ENCODE measurements around the gene TMEM125.

Gene TMEM125

DNA sequence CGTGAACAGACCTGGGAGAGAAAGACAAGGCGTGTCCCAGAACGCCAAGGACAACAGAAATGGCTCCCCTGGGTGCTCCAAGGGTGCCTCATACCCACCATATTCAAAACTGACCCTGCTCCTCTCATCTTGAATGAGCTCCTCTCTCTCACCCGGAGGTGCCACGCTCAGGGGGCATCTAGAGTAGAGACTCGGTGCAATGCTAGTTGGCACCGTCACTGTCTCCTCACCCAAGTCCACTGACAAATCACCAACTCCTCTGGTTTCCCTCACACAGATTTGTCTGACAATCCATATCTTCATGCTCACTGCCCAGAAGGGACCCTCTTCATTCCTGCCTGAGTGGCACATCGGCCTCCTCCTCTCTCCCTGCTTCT lies 5.0 kb downstream of the TMEM125 start:
- DNase-seq = no peak

DNA sequence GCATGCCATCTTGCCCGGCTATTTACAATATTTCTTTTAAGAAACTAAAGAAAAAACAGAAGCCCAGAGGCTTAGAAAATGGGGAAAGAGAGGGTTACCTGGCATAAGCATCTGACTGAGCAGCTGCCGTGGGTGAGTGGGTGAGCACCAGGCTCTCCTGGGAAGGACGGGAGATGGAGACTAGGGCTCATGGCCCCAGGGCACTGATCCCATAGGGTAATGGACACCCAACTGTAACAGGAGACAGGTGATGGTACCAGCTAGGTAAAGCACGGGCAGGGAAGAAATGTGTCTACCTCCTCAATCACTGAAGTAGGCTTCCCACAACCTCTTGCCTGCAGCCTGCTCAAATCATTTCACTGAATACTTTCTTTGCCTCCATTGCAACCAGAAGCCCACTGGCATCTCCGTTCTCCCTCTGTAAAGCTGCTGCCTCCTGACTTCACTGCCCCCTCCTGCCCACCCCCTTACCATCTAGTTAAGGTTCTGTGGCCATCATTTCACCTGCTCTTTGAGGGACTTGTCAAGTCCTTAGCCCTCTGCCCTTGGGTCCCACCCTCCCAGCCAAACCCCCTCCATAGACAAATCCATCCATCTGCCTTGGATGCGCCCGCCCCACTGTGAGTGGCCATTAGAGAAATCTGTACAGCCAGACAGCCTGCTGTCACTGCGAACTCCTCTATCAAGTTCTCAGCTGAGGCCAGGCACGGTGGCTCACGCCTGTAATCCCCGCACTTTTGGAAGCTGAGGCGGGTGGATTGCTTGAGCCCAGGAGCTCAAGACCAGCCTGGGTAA lies 6.2 kb downstream of the TMEM125 start:
- DNase-seq = no peak

DNA sequence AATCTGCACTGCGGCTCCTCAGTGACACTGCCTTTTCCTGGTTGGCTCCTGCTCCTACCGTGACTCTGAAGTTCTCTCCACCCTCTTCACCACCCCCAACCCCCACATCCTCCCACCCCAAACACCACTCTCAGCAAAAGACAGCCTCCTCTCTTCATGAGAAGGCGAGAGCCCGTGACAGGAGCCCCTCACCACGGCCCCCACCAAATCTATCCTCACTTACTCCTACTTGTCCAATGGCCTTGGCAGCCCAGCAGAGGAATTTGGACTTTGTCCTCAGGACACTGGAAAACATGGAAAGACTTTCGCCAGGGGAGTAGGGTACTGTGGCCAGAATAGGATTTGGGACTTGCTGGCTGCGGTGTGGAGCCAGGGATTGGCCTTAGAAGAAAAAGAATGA lies 6.9 kb downstream of the TMEM125 start:
- no peak for DNase-seq

DNA sequence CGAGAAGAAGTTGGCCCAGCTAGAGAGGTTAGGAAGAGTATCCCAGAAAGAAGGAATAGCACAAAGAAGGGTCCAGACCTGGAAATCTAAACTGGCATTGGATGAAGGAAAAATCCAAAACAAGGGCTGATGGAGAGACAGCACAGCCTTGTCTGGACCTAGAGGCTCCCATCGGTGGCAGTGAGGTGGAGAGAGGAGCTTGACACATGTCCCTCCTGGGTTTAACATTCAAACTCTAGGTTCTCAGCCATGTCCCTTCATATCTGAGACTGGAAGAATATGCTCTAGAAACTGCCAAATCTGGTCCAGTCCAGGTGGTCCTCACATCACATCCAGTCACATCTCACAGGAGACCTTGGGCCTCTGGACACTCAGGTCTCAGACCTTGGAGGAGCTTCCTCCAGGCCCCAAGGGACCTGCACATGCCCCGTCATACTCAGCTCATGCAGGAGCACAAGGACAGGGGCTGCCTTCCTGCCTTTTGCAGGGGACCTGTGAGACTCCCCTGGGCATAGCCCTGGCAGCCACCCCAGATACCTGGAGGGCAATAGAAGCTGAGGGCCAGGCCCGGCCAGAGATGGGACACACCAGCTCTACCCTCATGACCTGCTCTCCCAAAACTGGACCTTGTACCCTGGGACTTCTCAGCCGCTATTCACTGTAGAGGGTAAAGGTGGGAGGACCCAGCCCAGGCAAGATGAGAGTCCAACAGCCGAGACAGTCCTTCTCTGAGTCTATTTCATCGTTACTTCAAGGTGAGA lies 7.5 kb downstream of the TMEM125 start:
- no peak for DNase-seq

DNA sequence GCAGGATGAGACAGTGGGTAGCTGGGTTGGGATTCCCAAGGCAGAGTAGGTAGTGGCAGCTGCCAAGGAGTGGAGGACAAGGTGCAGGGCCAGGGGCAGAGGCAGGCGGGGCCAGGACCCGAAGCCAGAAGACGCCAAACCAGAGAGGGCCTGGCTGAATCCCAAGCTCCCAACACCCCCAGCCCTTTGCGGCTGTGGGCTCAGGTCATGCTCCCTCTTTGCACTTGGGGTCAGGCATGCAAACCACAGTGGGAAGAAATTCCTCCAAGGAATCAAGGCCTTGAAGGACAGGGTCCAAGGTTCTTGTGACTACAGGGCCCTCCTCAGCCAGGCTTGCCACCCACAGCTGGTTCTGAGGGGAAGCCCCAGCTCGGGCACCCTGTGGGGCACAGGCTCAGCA lies 9.4 kb downstream of the TMEM125 start:
- no peak for DNase-seq

DNA sequence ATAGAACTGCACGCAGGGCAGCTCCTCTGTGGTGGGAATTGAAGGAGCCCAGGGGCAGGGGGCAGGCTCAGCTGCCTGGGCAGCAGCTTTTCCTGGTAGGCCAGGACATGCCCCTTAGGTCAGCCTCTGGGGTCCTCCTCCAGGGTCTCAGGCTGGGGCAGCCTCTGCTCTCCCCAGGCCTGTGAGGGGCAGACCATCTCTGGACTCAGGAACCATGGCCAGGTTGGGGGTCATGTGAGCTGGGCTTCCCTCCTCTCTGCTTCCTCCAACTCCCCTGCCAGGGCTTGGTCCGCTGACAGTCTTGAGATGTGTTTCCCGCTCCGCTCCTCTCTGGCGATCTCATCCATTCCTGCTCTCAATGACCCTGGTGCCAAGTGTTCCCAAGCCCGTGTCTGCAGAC lies 9.9 kb downstream of the TMEM125 start:
- DNase-seq = no peak

DNA sequence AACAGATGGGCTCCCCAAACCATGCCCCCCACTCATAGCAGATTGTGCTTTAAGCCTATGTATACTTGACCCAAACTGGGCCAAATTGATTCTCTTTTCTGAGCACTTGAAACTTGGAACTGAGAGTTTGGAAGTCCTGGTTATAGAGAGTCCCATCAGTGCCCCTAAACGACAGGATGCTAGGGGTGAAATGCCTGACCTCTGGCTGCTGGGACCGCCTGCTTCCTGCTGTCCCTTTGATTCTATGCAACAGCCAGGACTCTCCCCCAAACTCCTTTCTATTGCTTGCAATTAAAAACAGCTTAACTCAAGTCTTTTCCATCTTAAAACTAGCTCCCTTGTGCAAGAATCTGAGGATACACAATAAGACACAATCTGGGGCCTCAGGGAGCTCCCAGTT lies 10.9 kb downstream of the TMEM125 start:
- DNase-seq = no peak

DNA sequence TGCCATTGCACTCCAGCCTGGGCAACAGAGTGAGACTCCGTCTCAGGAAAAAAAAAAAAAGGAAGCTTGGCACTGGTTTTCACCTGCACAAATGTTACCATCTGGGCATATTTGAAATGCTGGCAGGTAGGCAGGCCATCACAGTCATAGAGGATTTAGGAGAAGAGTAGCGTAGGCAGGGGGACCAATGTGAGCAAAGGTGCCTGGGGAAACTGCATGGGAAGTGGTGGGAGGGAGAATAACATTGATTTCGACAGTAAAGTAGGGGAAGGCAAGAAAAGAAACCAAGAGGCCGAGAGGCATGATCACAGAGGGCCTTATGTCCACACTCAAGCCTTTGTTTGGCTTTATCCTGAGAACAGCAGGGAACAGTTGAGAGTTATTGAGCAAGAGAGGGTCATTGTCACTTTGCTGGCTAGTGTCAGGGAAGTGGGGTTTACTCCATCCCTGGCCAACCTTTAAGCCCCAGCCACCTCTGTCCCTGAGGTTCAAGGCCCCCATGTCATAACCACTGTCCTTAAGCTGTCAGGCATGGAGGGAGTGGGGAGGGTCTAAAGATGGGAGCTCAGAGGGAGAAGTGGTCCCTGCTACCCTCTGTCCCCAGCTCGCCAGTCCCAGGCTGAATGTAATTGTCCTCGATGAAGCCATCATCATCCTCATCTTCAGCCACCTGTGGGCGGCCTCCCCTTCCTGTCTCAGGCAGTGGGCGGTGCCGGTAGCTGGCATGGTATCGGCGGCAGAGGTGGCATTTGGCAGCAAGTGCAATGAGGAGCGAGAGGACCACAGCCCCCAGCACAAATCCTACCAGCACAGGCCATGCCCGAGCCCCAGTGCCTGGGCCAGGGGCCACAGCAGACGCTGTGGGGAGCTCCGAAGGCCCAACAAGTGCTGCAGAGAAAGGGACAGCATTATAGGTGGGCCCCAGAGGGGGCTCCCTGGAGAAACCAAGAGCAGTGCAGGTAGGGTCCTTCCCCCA lies 12.7 kb downstream of the TMEM125 start:
- DNase-seq = no peak

DNA sequence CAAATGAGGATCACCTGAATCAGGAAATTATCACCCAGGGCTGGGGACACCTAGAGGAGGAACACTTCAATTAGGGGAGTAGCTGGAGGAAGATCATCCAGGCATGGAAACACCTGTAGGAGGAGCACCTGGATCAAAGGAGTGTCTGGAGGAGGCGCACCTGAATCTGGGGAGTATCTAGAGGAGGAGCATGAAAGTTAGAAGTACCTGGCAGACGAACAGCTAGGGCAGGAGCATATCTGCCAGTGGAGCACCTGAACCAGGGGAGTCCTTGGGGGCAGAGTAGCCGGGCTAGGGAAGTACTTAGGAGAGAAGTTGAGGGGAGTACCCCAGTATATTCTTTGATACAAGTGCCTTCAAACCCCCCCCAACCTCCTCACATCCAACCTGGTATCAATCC lies 14.3 kb downstream of the TMEM125 start:
- no peak for DNase-seq

DNA sequence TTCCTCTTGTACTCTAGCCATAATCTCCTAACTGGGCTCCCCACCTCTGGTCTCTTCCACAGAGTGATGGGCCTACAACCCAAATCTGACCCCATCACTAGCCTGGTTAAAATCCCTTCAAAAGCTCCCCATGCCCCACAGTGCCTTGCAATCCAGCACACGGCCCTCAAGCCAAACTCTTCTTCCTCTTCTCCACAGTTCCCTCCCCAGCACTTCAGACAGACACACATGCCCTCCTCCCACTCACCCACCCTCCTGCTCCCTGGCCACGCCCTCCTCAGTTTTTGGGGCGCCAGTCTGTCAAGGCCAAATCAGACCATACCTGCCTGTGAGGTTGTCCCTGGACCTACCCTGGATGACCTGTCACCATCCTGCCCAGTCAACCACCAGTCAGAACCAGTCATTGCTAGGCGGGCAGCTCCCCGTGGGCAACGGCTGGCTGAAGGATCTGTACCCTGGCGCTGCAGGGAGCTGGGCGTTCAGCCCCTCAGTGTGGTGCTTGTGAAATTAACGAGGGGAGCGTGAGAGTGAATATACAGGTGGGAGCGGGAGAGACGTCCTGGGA lies 14.8 kb downstream of the TMEM125 start:
- no peak for DNase-seq

DNA sequence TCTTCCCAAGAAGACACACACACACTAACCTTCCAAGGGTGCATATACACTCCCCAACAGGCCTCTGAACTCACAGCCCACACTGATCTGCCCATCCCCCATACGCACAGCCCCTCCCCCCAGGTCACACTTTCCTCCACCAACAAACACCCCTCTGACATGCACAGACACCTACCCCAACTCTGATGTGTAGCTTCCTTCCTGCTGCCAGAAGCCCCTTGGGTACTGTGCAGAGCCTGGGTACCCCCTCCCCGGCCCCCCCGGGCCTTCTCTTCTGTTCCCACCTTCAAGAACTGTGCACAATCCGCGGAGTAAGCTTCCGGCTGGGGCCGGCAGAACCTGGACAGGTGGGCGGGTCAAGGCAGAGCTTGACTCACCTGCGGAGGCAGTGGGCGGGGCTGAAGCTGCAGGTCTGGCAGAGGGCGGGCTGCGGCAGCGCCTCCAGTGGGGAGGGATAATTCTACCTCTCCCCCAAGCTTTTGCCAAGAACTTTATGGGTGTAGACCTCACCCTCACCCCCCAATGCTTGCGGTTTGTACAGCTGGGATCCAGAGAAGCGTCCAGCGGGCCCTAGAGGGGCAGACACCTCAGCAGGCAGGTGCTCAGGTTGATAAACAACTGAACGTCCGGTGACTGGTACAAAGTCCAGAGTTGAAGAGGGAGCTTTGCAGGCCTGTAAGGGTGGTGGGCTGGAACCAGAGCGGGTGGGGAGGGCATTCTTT lies 15.6 kb downstream of the TMEM125 start, which contains the start of gene C1orf210:
Gene C1orf210, minus strand, starts transcription at position 313 of the 722 bp plus-strand sequence. CDS start 2,311 bp downstream, outside the sequence.
- no peak for DNase-seq

DNA sequence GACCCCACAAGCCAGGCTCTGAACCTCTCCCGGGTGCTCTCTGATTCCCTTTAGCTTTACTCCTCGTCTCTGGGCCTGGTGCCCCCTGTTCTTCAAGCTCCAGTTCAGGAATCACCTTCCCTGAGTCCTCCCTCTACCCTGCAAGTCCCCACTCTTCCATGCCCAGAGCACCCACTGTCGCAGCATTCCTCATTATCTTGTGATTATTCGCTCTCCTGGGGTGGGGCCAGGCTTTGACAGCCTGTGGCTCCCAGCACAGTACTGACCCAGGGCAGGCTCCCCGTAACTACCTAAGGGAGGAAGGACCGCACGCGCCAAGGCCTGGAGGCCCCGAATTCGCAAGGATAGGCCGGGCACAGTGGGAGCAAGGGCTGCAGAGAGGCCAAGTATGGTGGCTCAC lies 16.3 kb downstream of the TMEM125 start:
- no peak for DNase-seq

DNA sequence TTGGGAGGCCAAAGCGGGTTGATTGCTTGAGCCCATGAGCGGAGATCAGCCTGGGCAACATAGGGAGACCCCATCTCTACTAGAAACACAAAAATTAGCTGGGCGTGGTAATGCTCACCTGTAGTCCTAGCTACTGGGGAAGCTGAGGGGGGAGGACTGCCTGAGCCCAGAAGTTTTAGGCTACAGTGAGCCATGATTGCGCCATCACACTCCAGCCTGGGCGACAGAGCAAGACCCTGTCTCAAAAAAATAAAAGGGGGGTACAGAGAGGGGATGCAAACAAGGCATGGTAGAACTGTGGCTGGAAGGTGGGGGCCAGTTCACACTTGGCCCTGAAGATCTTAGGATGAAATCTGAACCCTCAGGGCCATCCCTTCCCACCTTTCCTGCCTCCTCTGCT lies 16.8 kb downstream of the TMEM125 start:
- no peak for DNase-seq

DNA sequence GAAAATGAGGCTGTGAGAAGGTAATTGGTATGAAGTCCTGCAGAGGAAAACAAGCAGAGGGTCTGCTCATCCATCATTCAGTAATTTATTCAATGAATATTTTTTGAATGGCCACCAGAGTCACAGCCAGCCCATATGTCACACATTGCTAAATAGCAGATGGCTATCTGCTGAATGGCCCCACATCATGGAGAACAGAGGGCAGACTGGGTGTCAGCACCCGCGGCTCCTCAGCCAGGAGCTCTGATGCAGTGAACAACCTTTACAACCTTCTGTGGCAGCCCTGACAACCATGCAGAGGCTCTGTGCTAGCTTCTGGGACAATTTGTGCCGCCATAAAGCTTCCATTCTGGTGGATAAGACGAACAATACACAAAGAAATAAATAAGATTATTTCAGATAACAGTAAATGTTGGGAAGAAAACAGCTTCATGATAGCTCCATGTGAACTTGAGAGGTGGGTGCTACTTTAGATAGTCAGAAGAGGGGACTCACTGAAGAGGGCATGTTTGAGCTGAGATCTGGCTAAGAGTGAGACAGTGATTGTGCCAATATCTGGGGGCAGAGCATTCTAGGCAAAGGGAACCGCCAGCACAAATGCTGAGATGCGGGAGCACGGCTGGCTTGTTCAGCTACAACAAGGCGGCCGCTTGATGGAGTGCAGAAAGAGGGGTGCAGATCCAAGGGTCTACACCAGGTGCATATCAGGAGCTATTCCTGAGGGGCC lies 18.4 kb downstream of the TMEM125 start:
- peak; percentile 19 for DNase-seq

DNA sequence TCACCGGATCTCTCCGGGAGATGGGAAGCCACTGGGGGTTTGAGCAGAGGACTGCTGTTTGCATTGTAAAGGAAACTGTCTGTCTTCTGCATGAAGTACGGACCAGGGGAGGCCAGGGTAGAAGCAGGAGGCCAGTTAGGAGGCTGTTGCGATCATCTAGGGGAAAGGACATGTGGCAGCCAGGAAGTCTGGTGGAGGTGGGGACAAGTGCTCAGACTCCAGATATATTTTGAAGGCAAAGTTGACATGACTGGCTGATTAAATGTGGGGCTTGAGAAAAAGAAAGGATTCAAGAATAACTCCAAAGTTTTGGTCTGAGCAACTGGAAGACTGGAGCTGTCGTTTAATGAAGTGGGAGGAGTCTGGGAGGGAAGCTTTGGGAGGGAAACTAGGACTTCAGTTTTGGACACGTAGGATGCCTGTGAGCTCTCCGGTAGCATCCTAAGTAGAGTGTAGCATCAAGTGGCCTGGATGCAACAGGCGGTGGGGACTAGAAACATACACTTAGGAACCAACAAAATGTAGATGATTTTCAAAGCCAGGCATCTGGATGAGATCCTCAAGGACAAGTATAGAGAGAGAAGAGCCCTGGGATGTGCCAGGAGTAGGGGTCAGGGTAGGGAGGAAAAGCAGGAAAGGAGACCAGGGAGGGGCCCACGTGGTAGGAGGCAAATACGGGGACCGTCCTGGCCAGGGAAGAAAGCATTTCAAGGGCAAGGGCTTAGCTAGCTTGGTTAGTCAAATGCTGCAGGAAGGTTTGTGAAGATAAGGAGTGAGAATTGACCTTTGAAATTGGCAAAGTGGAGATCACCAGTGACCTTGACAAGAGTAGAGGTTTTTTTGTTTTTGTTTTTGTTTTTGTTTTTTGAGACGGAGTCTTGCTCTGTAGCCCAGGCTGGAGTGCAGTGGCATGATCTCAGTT lies 19.3 kb downstream of the TMEM125 start:
- no peak for DNase-seq

DNA sequence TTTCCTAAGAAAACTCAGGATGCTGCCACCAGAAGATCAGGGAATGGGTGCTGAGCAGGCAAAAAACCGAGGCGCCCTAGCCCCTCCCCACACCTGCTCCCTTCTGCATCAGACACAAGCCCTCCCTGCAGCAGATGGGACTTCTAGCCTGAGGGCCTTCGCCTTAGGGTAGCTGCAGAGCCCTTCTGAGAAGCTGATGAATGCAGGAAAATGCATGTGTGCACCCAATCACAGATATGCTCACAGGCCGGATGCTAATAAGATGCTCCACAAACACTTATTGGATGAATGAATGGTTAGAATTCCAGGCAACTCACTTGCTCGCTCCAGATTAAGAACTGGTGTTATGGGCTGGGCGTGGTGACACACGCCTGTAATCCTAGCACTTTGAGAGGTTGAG lies 22.4 kb downstream of the TMEM125 start:
- DNase-seq = no peak

DNA sequence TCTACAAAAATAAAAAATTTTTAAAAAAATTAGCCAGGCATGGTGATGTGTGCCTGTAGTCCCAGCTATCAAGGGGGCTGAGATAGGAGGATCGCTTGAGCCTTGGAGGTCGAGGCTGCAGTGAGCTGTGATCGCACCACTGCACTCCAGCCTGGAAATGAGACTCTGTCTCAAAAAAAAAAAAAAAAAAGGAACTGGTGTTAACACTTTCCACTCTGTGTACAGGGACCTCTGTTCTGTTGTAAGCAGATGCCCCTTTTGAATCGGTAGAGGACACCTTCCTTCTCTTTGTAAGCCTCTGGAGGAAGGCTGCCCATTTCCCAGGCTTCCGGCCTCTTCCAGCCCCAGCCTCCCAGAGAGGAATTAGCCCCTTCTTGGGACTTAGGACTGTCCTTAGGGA lies 22.9 kb downstream of the TMEM125 start:
- DNase-seq = no peak

DNA sequence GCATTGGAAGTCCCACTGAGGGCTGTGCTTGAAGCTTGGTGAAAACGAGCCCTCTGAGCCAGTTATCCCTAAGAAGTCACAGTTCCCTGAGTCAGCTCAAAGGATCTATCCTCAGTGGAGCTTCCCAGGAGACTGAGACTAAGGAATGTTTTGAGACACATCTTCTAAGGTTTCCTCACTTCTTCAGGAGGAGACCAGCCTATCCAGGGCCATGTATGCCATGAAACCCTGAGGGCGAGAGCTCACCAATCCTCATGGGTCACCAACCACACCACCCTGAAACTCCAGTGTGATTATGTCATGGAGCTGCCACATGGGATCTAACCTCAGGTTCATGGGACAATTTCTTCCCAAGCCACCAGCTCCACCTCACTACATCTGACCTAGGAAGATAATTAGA lies 23.4 kb downstream of the TMEM125 start:
- DNase-seq = no peak

DNA sequence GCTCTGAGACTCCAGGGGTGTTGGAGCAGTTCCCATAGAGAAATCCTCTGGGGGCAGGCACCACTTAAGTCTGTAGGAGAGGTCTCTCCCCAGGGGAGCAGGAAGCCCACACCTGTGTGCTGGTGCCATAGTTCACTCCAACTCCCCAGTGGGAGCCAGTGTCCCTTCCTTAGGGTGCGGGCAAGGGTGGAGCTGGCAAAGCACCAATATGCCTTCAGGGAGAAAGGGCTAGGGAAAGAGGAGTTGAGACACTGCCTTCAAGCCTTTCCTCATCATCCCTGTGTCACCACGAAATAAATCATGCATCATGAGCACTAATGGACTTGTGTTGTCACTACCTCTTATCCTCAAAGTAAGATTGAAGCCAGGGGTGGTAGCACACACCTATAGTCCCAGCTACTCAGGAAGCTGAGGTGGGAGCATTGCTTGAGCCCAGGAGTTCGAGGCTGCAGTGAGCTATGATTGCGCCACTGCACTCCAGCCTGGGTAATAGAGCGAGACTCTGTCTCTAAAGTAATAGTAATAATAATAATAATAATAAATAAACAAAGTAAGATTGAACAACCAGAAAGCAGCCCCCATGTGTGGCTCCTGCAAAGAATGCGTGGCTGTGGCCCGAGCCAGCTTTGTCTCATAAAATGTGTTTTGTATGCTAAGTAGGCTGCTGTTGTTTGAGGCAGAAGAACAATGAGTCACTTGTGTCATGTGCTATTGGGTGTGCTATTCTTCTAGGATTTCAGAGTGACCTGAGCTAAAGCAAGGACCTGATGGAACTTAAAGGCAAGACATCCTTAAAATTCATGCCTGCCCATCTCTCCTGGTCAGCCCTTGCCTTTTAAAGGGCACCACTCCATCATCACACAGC lies 24.3 kb downstream of the TMEM125 start:
- no peak for DNase-seq
